Fibroblast of the aortic adventitia (primary cell): Measurements from ENCODE around the gene VANGL1. TPM values are rescaled to one million over a fixed set of nuclear protein-coding genes. Genes with fewer than 3 reads are reported as not detected.

Experiments used
- DNase-seq: peaks from one replicate; pipeline ENCODE4 v3.0.0-alpha.2; 2010; ENCODE audit warnings: low read depth
- H3K4me3 ChIP-seq: 2 replicates; pipeline ENCODE4 v1.5.1; 2011; ENCODE audit warnings: low read depth, mild to moderate bottlenecking, control low read depth, low read length, moderate library complexity
- total RNA-seq: library from RNA; depleted of rRNA; stranded (reverse); fragments of >200 nt; gene quantifications from 2 replicates; pipeline ENCODE4 v1.2.3, GENCODE V29; 2012; ENCODE audit warnings: low replicate concordance
- TF ChIP-seq, protein P1 (sequence below): IDR thresholded peaks from 2 replicates; pipeline ENCODE4 v1.5.1; 2011; ENCODE audit warnings: mild to moderate bottlenecking, low read length, control low read depth, inconsistent platforms; ENCODE audit not compliant: insufficient read depth

The VANGL1 gene
- total RNA-seq, 1 donor = 14.3 TPM

DNA sequence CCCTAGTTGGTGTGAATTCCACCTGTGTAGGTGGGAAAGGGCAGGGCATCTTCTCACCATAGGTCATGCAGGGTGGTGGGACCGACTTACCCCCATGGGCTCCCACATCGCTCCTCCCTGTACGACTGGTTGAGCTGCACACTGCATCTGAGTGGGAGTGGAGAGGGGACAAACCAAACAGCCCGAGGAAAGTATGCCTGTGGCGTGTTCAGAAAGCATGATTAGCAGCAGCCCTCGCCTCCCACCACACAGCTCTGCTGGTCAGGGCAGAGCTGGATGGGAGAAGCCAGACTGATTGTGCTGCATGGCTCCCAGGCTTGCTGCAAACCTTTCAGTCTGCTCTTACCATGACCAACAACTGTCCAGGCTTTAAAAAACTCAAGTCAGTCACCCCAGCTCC lies 24.4 kb downstream of the VANGL1 start:
- H3K4me3 ChIP-seq = no peak overlapping the region
- TF ChIP-seq, protein P1, sequence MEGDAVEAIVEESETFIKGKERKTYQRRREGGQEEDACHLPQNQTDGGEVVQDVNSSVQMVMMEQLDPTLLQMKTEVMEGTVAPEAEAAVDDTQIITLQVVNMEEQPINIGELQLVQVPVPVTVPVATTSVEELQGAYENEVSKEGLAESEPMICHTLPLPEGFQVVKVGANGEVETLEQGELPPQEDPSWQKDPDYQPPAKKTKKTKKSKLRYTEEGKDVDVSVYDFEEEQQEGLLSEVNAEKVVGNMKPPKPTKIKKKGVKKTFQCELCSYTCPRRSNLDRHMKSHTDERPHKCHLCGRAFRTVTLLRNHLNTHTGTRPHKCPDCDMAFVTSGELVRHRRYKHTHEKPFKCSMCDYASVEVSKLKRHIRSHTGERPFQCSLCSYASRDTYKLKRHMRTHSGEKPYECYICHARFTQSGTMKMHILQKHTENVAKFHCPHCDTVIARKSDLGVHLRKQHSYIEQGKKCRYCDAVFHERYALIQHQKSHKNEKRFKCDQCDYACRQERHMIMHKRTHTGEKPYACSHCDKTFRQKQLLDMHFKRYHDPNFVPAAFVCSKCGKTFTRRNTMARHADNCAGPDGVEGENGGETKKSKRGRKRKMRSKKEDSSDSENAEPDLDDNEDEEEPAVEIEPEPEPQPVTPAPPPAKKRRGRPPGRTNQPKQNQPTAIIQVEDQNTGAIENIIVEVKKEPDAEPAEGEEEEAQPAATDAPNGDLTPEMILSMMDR = no peak
- no peak for DNase-seq

DNA sequence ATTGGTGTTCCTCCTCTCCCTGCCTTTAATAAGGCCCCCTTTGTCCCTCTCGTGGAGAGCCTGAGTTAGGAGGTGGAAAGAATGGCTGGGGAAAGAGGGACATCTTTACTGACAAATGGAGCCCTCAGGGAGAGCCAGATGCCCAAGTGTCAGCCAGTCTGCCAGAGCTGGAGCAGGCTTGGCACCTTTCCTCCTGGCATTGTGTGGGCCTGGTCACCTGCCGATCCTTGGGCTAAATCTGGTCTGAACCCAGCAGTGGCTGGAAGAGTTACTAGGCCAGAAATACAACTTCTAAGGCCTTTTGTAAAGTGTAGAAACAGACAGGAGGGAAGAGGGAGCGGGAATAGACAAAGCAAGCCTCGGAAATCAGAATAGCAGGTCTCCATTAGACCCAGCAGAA lies 24.9 kb downstream of the VANGL1 start:
- TF ChIP-seq, protein P1 = no peak
- no peak overlapping the region for H3K4me3 ChIP-seq
- no peak for DNase-seq

DNA sequence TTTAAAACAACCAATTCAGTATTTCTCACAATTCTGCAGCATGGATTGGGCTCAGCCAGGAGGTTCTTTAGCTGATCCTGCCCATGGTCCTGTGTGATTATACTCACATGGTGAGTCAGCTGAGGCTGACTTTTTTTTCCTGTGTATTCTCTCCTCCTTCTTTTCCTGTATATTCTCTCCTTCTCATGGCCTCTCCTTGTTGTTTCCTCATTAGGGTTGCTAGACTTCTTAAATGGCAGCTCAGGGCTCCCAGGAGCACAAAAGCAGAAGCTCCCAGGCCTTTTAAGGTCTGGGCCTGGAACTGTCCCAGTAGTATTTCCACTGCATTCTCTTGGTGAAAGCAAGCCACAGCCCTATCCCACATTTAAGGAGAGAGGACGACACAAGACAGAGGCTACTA lies 26.8 kb downstream of the VANGL1 start:
- TF ChIP-seq, protein P1 = no peak
- DNase-seq = no peak
- H3K4me3 ChIP-seq = no peak overlapping the region

DNA sequence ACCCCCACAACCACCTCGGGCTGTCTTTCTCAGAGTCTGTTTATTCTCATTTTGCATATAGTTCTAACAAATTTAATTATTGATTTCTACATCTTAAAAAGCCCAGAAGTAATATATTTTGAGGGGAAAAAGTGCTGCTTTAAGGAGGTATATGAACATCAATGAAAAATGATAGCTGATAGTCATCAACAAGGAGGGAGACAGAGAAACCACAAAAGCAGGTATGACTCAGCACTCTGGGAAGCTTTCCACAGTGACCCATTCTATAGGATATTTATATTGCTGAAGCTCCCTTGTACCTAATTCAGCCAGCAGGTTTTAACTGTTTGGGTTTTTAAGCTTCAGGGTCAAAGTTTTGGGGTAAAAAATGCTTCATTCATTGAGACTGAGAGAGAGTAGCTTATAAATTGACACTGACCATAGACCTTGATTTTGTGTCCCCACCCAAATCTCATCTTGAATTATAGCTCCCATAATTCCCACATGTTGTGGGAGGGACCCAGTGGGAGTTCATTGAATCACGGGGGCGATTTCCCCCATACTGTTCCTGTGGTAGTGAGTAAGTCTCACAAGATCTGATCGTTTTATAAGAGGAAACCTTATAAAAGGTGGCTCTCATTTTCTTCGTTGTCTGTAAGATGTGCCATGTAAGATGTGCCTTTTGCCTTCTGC lies 27.4 kb downstream of the VANGL1 start:
- TF ChIP-seq, protein P1 = no peak
- H3K4me3 ChIP-seq = no peak overlapping the region
- DNase-seq = peak; percentile 59

DNA sequence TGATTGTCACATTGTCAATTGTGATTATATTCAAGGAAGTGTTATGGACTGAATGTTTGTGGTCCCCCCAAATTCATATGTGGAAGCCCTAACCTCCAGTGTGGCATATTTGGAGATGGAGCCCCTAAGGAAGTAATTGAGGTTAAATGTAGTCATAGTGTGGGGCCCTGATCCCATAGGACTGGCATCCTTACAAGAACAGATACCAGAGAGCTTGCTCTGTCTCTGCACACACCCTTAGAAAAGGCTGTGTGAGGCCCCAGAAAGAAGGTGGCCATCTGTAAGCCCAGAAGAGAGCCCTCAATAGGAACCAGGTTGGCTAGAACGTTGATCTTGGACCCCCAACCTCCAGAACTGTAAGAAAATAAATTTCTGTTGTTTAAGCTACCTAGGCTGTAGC lies 28.1 kb downstream of the VANGL1 start:
- peak; percentile 15 for DNase-seq
- H3K4me3 ChIP-seq = no peak overlapping the region
- TF ChIP-seq, protein P1 = no peak

DNA sequence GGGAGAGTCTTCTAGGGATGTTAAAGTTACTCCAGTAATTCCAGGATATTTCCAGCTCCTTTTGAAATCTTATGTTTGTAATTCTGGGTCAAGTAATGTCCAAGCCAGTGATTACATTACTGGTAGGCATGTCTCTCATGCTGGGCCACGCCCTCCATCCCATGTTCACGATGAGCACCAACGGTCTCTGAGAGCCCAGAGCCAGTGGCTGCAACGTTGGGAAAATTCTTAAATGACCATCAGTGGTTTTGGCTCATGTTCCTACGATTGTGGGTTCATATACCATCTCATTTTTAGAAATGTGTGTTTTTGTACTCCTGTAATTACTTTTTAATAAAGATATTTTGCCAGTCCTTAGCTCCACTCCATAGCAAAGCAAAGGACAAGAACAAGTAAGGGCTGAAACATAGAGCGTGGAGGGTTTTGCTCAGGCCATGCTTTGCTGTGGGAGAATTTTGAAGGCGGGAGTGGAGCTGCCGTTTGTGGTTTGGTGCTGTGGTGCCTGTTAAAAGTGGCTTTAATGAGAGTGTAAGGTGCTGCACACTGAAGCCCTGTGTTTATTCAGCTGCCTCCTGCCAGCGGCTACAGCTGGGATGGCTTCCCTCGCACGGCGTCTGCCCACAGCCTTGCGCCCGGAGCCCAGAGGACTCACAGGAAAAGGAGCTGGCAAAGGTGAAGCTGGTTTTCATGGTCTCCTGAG lies 28.9 kb downstream of the VANGL1 start:
- no peak for DNase-seq
- TF ChIP-seq, protein P1 = no peak
- H3K4me3 ChIP-seq = no peak overlapping the region
